ENCODE measurements around the gene NFKBIZ.
"Not testable (repeated sequence)": the region's sequence is repeated elsewhere in the genome, so short reads cannot be mapped to it uniquely, and the experiment has no call there.

Gene NFKBIZ

DNA sequence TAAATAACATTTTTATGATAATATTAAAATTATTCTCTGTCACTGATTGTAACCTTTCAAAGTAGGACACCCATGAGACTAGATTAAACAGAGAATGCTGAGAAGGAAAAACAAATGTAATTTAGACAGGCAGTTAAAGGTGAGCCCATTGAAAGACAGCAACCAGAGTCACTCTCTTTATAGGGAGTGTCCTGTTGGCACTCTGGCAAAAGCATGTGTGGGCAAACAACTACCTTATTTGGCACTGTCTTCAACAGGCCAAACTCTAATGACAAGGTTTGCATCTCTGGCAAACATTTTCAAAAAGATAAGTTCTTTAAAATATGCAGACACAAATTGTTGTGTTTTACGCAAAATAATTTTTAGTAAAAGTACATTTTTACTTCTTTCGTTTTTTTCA is 29.8 kb downstream of the NFKBIZ start:
- no peak for DNase-seq

- no peak for DNase-seq
Measured at GRCh38 chr3:101879623-101880284, 30.4 kb downstream of the NFKBIZ start.

GRCh38 chr3:101884776-101885175 is 35.5 kb downstream of the NFKBIZ start:
- no peak for DNase-seq

- not testable (repeated sequence) for DNase-seq
Measured at GRCh38 chr3:101885584-101885983, 36.3 kb downstream of the NFKBIZ start.

- DNase-seq = no peak
Measured at GRCh38 chr3:101886626-101887025, 37.3 kb downstream of the NFKBIZ start.

DNA sequence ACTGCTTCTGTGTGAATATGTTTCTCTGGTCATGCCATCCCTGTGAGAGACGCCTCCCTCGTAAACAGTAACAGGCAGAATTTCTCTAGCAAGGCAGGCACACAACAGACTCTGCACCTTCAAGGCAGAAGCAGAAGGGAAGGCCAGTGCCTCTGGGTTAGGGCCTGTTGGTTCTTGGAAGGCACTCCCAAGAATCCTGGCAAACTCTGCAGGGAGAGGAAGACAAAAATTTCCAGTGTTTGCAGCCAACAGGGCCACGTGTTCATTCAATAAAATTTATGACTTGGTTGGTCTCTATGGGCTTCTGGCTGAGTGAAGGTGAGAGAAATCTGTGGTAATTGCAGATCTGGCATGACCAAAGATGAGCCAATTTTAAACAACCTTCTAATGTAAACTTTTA is 39.3 kb downstream of the NFKBIZ start:
- no peak for DNase-seq

- DNase-seq = no peak
Measured at GRCh38 chr3:101890716-101891115, 41.4 kb downstream of the NFKBIZ start.

- DNase-seq = no peak
Measured at GRCh38 chr3:101892648-101893047, 43.3 kb downstream of the NFKBIZ start.

- DNase-seq = no peak
Measured at GRCh38 chr3:101896083-101896757, 46.9 kb downstream of the NFKBIZ start.

- no peak for DNase-seq
Measured at GRCh38 chr3:101897013-101897412, 47.7 kb downstream of the NFKBIZ start.

GRCh38 chr3:101898039-101898438 is 48.7 kb downstream of the NFKBIZ start:
- no peak for DNase-seq

- no peak for DNase-seq
Measured at GRCh38 chr3:101898752-101899169, 49.4 kb downstream of the NFKBIZ start.

DNA sequence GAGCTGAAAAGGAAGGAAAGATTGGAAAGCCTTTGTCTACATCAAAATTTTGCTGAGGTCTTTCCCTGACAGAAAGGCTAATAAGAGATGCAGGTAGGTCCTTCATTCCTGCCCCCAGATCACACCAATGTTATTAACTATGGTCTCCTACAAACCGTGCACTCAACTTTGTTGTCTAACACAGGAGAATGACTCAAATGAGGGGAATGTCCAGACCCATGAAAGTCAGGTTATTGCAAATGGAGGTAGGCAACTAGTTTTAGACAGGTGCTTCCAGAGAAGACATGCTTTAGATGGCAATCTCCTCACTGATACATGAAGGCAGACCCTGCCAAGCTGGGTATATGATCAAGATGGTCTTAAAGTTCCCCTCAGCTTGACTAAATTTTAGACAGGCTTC is 51.0 kb downstream of the NFKBIZ start:
- no peak for DNase-seq

DNA sequence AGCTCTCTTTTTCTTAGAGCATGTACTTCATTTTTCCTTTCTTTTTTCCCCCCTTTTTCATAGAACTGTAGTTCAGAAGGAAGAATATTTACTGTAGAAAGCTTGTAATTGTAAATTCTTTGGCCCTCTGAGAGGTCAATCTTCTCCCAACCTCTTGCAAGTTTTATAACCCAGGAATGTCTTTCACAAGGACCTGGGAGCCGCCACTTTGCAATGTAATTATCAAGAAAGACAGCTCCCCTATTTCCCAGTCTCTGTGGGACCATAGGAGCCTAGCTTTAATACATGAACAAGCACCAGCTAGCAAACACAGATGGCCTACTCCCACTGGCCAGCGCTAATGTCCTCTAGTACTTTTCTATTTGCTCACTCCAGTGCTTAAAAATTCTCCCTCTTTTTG is 51.4 kb downstream of the NFKBIZ start:
- DNase-seq = no peak

DNA sequence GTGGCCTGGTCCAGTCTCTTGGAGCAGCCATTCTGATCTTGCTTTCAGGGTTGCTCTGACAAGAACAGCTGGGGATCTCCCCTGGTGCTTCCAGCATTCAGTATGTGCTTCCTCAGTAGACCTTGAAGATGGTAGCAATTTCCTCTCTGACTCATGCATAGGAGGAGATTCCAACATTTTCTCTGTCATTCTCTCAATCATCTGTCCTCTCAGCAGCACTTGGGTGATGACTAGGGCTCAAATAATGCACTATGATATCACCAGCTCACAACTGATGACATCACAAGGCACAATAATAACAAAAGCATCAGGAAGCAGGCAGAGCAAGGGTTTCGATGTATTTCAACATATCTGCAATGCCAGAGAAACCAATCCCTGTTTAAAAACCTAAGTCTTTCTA is 52.7 kb downstream of the NFKBIZ start:
- DNase-seq = no peak

DNA sequence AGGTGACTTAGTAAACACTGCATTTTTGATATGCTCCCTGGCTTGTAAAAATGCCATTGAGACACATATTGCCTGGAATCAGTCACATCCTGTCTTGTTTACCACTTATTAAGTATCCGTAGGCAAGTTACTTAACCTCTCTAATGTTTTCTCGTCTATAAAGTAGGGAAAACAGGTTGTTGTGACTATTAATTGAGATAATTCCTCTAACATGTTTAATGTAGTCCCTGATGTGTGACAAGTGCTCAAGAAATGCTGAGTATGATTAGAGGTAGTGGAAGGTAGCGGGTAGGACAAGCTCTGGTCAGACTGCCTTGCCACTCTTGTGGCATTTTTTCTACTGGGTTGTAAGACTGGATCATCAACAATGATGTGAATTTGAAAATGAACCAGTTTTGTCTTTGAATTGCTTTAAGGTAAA is 54.1 kb downstream of the NFKBIZ start:
- DNase-seq = no peak

DNA sequence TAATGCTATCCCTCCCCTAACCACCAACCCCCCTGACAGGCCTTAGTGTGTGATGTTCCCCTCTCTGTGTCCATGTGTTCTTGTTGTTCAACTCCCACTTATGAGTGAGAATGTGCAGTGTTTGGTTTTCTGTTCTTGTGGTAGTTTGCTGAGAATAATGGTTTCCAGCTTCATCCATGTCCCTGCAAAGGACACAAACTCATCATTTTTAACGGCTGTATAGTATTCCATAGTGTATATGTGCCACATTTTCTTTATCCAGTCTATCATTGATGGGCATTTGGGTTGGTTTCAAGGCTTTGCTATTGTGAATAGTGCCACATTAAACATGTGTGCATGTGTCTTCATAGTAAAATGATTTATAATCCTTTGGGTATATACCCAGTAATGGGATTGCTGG is 56.3 kb downstream of the NFKBIZ start:
- not testable (repeated sequence) for DNase-seq

Measured in T-helper 9 cell (primary cell).